Thymus (tissue), 11 donors: ENCODE results near the gene USP35. TPM values are rescaled to one million over a fixed set of nuclear protein-coding genes. Genes with fewer than 3 reads are reported as not detected.

Source experiments
- DNase-seq, 9 donors: peaks; one replicate each; pipeline ENCODE4 v3.0.0-alpha.2; 2013; ENCODE audit warnings: low spot score in 9 of 9, low read depth in 6 of 9, missing footprints in 1 of 9
- H3K27ac ChIP-seq, 2 donors: one replicate each; pipeline ENCODE4 v1.5.1; 2013; ENCODE audit warnings: control low read depth in 1 of 2, low read depth in 1 of 2, low read length in 1 of 2, mild to moderate bottlenecking in 1 of 2, moderate library complexity in 1 of 2
- H3K27me3 ChIP-seq, 2 donors: one replicate each; pipeline ENCODE4 v1.5.1; 2013; ENCODE audit warnings: low read length in 1 of 2; ENCODE audit not compliant: control insufficient read depth in 2 of 2, insufficient read depth in 1 of 2
- H3K36me3 ChIP-seq, 2 donors: one replicate each; pipeline ENCODE4 v1.5.1; 2013; ENCODE audit warnings: low read length in 1 of 2, mild to moderate bottlenecking in 1 of 2, moderate library complexity in 1 of 2; ENCODE audit not compliant: control insufficient read depth in 2 of 2, insufficient read depth in 2 of 2
- H3K4me1 ChIP-seq, 2 donors: one replicate each; pipeline ENCODE4 v1.5.1; 2013; ENCODE audit warnings: low read length in 2 of 2; ENCODE audit not compliant: control insufficient read depth in 2 of 2, insufficient read depth in 2 of 2
- H3K4me3 ChIP-seq, 2 donors: one replicate each; pipeline ENCODE4 v1.5.1; 2013; ENCODE audit warnings: low read length in 2 of 2, control low read depth in 1 of 2, mild to moderate bottlenecking in 1 of 2
- H3K9me3 ChIP-seq, 2 donors: one replicate each; pipeline ENCODE4 v1.5.1; 2013; ENCODE audit warnings: low read length in 1 of 2, mild to moderate bottlenecking in 1 of 2; ENCODE audit not compliant: control insufficient read depth in 2 of 2, insufficient read depth in 1 of 2
- WGBS: extraction: QIAGEN DNeasy Blood & Tissue Kit; methylation state at CpG from one replicate; pipeline ENCODE4 v1.1.7; 2013; 5-methylcytosine and 5-hydroxymethylcytosine counted together
- polyA plus RNA-seq: library from polyadenylated mRNA; stranded (reverse); fragments of 200-250 nt; gene quantifications from one replicate; pipeline ENCODE4 v1.2.3, GENCODE V29; 2013
- total RNA-seq: library from RNA; stranded (reverse); fragments of 120-200 nt; gene quantifications from one replicate; pipeline ENCODE4 v1.2.4, GENCODE V29; 2013
- donor health status: healthy.

USP35 gene
- total and polyA plus RNA-seq, 2 donors = 3.4 to 13.1 TPM

- no peaks in the 10 kb centered on the region for H3K9me3 ChIP-seq
- DNase-seq = no peak
- H3K4me3 ChIP-seq = no peak overlapping the region
- no peaks in the 10 kb centered on the region for H3K27me3 ChIP-seq
- H3K4me1 ChIP-seq = no peaks in the 10 kb centered on the region
- H3K36me3 ChIP-seq = peaks cover 0 to 4% of the 10 kb centered on the region in 2 donors
- no peak overlapping the region for H3K27ac ChIP-seq
These were observed 36.9 kb upstream of the USP35 start for GRCh38 chr11:78151804-78152203.

GRCh38 chr11:78156127-78156844 is 32.4 kb upstream of the USP35 start:
- Histone ChIP-seq H3K27me3 (no peaks in the 10 kb centered on the region), H3K4me3 (no peak overlapping the region), H3K36me3 (peaks cover 0 to 4% of the 10 kb centered on the region in 2 donors), H3K4me1 (peaks cover 0 to under 1% of the 10 kb centered on the region in 2 donors), H3K9me3 (no peaks in the 10 kb centered on the region), H3K27ac (no peak overlapping the region)
- WGBS = 72% methylated on average over 6 of the region's 6 CpGs
- DNase-seq = no peak

GRCh38 chr11:78158987-78159652 is 29.6 kb upstream of the USP35 start:
- H3K4me1 ChIP-seq = peaks cover 0 to 2% of the 10 kb centered on the region in 2 donors
- H3K27me3 ChIP-seq = no peaks in the 10 kb centered on the region
- H3K9me3 ChIP-seq = no peaks in the 10 kb centered on the region
- WGBS = 95% methylated on average over 6 of the region's 6 CpGs
- H3K36me3 ChIP-seq = no peaks in the 10 kb centered on the region
- DNase-seq = no peak
- H3K27ac ChIP-seq = no peak overlapping the region
- no peak overlapping the region for H3K4me3 ChIP-seq

DNA sequence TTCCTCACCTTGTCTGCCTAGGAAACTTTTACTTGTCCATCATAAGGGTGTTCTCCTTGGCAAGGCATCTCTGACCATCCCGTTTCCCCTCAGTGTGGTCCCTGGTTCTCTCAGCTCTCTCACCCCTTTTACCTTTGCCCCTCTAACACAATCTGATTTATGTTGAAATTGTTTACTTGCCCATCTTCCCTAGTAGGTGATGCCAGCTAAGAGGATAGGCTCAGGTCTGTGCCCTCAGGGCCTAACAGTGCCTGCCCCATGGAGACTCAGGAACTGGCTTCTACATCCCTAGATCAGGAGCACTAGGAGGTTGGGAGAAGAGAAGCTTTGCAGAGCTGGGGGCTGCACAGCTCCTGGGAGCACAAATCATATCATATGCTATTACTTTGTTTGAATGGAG is 28.2 kb upstream of the USP35 start:
- WGBS = 100% methylated on average over 1 of the region's 1 CpG
- H3K27me3 ChIP-seq = no peaks in the 10 kb centered on the region
- no peaks in the 10 kb centered on the region for H3K36me3 ChIP-seq
- H3K4me1 ChIP-seq = peaks cover 0 to 2% of the 10 kb centered on the region in 2 donors
- H3K27ac ChIP-seq = no peak overlapping the region
- H3K9me3 ChIP-seq = no peaks in the 10 kb centered on the region
- H3K4me3 ChIP-seq = no peak overlapping the region
- DNase-seq = no peak

- Histone ChIP-seq H3K27ac (no peak overlapping the region), H3K4me3 (no peak overlapping the region), H3K4me1 (peaks cover 0 to 2% of the 10 kb centered on the region in 2 donors), H3K27me3 (no peaks in the 10 kb centered on the region), H3K36me3 (no peaks in the 10 kb centered on the region), H3K9me3 (no peaks in the 10 kb centered on the region)
- WGBS = 77% methylated on average over 2 of the region's 2 CpGs
- DNase-seq = no peak
These were observed 27.4 kb upstream of the USP35 start for GRCh38 chr11:78161346-78161745.

GRCh38 chr11:78161962-78162371 is 26.8 kb upstream of the USP35 start:
- Histone ChIP-seq H3K27ac (no peak overlapping the region), H3K4me1 (peaks cover 0 to 2% of the 10 kb centered on the region in 2 donors), H3K36me3 (no peaks in the 10 kb centered on the region), H3K4me3 (no peak overlapping the region), H3K9me3 (no peaks in the 10 kb centered on the region), H3K27me3 (no peaks in the 10 kb centered on the region)
- 93% methylated on average over 5 of the region's 5 CpGs for WGBS
- no peak for DNase-seq

DNA sequence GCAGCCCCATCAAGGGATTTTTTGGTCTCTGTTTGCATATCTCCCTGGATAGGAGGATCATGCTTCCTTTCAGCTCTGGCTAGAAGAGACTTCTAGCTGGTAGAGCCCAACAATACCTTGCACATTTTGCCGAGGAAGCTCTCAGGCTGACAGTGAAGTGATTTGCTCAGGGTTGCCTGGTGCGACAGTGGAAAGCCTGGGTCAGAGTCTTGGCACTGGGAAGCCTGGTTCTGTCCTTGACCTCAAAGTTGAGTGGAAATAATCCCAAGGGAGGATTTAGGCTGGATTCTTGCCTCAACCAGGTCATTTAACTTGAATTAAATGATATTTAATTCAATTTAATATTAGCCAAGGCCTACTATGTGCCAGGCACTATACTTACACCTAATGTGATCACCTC is 24.9 kb upstream of the USP35 start:
- no peak overlapping the region for H3K4me3 ChIP-seq
- H3K4me1 ChIP-seq = peaks cover 0 to 2% of the 10 kb centered on the region in 2 donors
- WGBS = 93% methylated on average over 2 of the region's 2 CpGs
- no peaks in the 10 kb centered on the region for H3K36me3 ChIP-seq
- no peaks in the 10 kb centered on the region for H3K27me3 ChIP-seq
- no peak for DNase-seq
- no peak overlapping the region for H3K27ac ChIP-seq
- H3K9me3 ChIP-seq = no peaks in the 10 kb centered on the region

- Histone ChIP-seq H3K9me3 (no peaks in the 10 kb centered on the region), H3K36me3 (no peaks in the 10 kb centered on the region), H3K4me1 (peaks cover 0 to 2% of the 10 kb centered on the region in 2 donors), H3K27me3 (no peaks in the 10 kb centered on the region), H3K4me3 (no peak overlapping the region), H3K27ac (no peak overlapping the region)
- no peak for DNase-seq
- WGBS = over 99% methylated on average over 2 of the region's 2 CpGs
These were observed 24.2 kb upstream of the USP35 start for GRCh38 chr11:78164471-78164870.

DNA sequence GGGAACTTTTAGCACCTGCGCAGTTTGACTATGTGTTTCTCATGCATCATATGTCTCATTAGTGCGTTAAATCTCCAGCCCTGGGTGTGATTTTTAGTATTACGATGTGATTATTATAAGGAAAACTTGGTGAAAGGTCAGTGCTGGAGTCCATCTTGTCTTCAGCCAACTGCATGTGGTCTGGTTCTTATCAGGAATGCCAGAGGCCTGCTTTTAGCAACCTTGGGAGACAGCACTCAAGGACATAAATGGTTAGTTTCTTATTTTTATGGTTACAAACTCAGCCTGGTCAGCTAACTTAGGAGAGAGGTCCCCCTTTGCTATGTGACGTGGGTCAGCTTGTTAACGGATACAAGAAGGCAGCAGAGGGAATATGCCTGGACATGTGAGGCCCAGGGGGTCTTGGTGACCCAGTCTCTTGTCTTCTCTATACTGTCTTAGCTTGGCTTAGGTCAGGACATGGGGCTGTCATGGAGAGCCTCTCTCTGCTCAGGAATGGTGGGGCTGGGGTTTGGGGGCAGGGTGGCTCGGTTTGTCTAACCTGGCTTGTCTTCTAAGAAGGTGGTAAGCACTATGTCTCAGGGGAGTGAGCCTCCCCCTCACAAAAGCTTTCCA is 21.8 kb upstream of the USP35 start:
- H3K4me1 ChIP-seq = no peaks in the 10 kb centered on the region
- 98% methylated on average over 6 of the region's 6 CpGs for WGBS

More for the DNA sequence above, 21.8 kb upstream of the USP35 start:
- Histone ChIP-seq H3K36me3 (peaks cover 0 to 2% of the 10 kb centered on the region in 2 donors), H3K9me3 (no peaks in the 10 kb centered on the region), H3K27me3 (no peaks in the 10 kb centered on the region), H3K4me3 (no peak overlapping the region), H3K27ac (no peak overlapping the region)
- no peak for DNase-seq
